WTC11 (cell line): ENCODE results near the gene NIPAL4.

Source experiments
- FOXJ3 ChIP-seq: sonication (generic); formaldehyde crosslinking; IDR thresholded peaks from 2 replicates; pipeline ENCODE4 v1.9.0; 2021; ENCODE audit warnings: missing genetic modification reagents, mild to moderate bottlenecking, borderline replicate concordance
- NFYB ChIP-seq: sonication (generic); formaldehyde crosslinking; conservative IDR thresholded peaks from 2 replicates; pipeline ENCODE4 v1.8.0; 2022; ENCODE audit warnings: low read depth, missing genetic modification reagents
- NR2C2 ChIP-seq: sonication (generic); formaldehyde crosslinking; IDR thresholded peaks from 2 replicates; pipeline ENCODE4 v1.8.0; 2022; ENCODE audit warnings: mild to moderate bottlenecking, missing genetic modification reagents
- ZNF138 ChIP-seq: sonication (generic); formaldehyde crosslinking; conservative IDR thresholded peaks from 2 replicates; pipeline ENCODE4 v1.8.1; 2022; ENCODE audit warnings: mild to moderate bottlenecking, moderate library complexity, missing genetic modification reagents
- TF ChIP-seq, protein P1 (sequence below): fragments of 200-600 bp; IDR thresholded peaks from 2 replicates; pipeline ENCODE4 v1.8.0; 2022; ENCODE audit warnings: antibody characterized with exemption
- TF ChIP-seq, protein P2 (sequence below): fragments of 250-450 bp; sonication (Bioruptor Pico); IDR thresholded peaks from 2 replicates; pipeline ENCODE4 v1.9.0; 2021; ENCODE audit warnings: mild to moderate bottlenecking
- TF ChIP-seq, protein P3 (sequence below): sonication (generic); formaldehyde crosslinking; IDR thresholded peaks from 2 replicates; pipeline ENCODE4 v1.8.1; 2022; ENCODE audit warnings: low read depth, missing genetic modification reagents, borderline replicate concordance

DNA sequence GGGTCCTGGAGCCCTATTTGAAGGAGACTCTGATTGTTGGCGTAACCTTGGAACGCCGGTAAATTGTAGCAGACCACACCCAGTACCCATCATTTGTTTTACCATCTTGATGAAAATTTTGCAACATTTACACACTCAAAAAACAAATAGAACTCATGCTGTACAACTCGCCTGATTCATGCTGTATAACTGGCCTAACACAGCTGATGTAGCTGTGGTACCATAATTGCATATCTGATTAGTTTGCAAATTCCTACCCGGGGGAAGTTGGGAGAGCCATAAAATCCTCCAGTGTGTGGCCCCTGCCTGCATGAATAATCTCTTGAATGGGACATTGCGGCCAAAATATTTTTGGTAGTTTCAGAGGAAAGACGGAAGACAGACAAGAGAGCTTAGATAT lies 9.7 kb downstream of the NIPAL4 start:
- TF ChIP-seq FOXJ3 (no peak), ZNF138 (no peak), NFYB (CRISPR knock-in tag) (no peak), NR2C2 (CRISPR knock-in tag) (no peak)
- TF ChIP-seq, protein P1, sequence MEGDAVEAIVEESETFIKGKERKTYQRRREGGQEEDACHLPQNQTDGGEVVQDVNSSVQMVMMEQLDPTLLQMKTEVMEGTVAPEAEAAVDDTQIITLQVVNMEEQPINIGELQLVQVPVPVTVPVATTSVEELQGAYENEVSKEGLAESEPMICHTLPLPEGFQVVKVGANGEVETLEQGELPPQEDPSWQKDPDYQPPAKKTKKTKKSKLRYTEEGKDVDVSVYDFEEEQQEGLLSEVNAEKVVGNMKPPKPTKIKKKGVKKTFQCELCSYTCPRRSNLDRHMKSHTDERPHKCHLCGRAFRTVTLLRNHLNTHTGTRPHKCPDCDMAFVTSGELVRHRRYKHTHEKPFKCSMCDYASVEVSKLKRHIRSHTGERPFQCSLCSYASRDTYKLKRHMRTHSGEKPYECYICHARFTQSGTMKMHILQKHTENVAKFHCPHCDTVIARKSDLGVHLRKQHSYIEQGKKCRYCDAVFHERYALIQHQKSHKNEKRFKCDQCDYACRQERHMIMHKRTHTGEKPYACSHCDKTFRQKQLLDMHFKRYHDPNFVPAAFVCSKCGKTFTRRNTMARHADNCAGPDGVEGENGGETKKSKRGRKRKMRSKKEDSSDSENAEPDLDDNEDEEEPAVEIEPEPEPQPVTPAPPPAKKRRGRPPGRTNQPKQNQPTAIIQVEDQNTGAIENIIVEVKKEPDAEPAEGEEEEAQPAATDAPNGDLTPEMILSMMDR, result no peak
- TF ChIP-seq, protein P2, sequence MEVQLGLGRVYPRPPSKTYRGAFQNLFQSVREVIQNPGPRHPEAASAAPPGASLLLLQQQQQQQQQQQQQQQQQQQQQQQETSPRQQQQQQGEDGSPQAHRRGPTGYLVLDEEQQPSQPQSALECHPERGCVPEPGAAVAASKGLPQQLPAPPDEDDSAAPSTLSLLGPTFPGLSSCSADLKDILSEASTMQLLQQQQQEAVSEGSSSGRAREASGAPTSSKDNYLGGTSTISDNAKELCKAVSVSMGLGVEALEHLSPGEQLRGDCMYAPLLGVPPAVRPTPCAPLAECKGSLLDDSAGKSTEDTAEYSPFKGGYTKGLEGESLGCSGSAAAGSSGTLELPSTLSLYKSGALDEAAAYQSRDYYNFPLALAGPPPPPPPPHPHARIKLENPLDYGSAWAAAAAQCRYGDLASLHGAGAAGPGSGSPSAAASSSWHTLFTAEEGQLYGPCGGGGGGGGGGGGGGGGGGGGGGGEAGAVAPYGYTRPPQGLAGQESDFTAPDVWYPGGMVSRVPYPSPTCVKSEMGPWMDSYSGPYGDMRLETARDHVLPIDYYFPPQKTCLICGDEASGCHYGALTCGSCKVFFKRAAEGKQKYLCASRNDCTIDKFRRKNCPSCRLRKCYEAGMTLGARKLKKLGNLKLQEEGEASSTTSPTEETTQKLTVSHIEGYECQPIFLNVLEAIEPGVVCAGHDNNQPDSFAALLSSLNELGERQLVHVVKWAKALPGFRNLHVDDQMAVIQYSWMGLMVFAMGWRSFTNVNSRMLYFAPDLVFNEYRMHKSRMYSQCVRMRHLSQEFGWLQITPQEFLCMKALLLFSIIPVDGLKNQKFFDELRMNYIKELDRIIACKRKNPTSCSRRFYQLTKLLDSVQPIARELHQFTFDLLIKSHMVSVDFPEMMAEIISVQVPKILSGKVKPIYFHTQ, result no peak
- TF ChIP-seq, protein P3, sequence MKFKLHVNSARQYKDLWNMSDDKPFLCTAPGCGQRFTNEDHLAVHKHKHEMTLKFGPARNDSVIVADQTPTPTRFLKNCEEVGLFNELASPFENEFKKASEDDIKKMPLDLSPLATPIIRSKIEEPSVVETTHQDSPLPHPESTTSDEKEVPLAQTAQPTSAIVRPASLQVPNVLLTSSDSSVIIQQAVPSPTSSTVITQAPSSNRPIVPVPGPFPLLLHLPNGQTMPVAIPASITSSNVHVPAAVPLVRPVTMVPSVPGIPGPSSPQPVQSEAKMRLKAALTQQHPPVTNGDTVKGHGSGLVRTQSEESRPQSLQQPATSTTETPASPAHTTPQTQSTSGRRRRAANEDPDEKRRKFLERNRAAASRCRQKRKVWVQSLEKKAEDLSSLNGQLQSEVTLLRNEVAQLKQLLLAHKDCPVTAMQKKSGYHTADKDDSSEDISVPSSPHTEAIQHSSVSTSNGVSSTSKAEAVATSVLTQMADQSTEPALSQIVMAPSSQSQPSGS, result no peak
